GM12801 (cell line): ENCODE results near the gene FXYD5.

Experiments
- TF ChIP-seq, protein P1 (sequence below): IDR thresholded peaks from one replicate; pipeline ENCODE4 v1.5.1; 2011; ENCODE audit warnings: control low read depth; ENCODE audit not compliant: insufficient read length; ENCODE audit errors: extremely low read depth

The FXYD5 gene, protein sequence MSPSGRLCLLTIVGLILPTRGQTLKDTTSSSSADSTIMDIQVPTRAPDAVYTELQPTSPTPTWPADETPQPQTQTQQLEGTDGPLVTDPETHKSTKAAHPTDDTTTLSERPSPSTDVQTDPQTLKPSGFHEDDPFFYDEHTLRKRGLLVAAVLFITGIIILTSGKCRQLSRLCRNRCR

DNA sequence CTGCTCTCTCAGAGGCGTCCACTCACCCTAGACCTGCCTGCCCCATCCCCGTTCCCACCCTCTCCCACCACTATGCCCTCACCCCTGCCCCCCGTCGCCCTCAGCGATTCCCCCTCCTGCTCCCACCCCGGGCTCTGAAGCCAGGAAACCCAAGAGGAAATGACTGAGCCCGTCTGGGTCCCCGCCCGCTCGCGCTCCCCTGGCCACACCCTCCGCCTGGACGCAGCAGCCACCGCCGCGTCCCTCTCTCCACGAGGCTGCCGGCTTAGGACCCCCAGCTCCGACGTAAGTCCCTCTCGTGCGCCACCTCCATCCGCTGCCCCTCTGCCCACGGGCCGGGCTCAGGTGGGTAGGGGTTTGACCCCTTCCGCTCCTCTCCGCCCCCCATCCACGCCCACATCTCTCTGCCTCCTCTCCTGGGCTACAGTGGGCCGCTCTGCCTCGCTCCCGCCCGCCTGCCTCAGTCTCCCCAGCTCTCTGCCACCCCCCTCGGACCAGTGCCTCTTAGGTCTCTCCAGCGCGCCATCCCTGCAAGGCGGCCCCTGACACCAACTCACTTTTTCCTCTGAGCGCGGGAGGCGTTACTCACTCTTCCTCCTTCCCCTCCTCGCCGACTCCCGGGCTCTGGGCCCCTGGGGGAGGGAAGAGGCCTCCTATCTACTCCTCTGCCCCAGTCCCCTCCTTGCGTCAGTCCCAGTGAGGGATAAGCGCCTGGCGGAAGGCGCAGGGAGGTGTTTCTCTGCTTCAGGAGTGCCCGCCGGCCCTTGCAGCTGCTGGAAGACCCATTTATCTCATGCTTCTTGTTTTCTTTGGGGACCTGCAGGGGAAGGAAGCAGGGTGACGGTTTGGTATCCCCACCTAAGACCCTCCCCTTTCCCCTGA is at the start of gene FXYD5:
FXYD5 (plus strand) TSS at position 211 of the 882 bp plus-strand sequence. CDS start 816 bp downstream, outside the sequence.
- TF ChIP-seq, protein P1, sequence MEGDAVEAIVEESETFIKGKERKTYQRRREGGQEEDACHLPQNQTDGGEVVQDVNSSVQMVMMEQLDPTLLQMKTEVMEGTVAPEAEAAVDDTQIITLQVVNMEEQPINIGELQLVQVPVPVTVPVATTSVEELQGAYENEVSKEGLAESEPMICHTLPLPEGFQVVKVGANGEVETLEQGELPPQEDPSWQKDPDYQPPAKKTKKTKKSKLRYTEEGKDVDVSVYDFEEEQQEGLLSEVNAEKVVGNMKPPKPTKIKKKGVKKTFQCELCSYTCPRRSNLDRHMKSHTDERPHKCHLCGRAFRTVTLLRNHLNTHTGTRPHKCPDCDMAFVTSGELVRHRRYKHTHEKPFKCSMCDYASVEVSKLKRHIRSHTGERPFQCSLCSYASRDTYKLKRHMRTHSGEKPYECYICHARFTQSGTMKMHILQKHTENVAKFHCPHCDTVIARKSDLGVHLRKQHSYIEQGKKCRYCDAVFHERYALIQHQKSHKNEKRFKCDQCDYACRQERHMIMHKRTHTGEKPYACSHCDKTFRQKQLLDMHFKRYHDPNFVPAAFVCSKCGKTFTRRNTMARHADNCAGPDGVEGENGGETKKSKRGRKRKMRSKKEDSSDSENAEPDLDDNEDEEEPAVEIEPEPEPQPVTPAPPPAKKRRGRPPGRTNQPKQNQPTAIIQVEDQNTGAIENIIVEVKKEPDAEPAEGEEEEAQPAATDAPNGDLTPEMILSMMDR: no peak

DNA sequence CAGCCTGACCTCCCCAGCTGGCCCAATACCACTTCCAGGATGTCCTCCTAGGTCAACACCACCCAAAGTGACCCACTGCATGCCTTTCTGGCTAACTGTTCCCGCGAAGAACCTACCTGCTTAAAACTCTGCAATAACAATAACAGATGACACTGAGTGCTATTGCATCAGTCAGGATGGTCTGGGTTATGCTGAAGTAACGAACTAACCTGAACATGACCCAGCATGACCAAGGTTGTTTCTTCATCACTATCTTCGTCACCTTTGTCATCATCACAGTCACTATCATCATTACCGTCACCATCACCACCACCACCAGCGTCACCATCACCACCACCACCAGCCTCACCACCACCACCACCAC is 49.5 kb upstream of the FXYD5 start:
- TF ChIP-seq, protein P1: no peak

DNA sequence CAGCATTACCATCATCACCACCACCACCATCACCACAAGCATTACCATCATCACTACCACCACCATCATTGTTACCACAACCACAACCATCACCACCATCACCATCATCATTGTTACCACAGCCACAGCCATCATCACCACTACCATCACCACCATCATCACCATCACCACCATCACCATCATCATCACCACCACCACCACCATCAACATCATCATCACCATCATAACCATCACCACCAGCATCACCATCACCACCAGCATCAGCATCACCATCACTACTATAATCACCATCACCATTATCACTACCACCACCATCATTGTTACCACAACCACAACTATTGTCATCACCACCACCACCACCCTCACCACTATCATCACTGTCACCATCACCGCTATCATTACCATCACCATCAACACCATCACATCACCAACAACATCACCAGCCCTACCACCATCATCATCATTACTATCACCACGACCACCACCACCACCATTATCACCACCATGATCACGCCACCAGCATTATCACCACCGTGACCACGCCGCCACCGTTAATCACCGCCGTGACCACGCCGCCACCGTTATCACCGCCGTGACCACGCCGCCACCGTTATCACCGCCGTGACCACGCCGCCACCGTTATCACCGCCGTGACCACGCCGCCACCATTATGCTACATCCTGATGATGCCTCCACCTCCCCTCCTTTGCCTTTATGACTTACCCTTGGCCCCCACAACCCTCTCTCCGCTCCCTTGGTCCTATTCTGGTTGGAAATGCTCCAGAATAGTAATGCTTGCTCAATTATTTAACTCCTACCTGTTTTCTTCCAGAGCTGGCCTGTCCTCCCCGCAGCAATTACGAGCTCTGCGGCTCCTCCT is 48.9 kb upstream of the FXYD5 start:
- TF ChIP-seq, protein P1: no peak

DNA sequence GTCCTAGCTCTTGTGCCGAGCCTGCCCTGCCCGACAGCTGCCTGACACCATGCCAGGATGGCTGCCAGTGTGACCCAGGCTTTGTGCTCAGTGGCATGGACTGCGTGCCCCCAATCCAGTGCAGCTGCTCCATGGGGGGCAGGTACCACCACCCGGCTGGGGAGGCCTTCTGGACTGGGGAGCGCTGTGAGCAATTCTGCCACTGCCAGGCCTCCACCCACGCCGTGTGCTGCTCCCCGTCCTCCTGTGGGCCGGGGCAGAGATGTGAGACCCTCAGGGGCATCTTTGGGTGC is 48.3 kb upstream of the FXYD5 start:
- TF ChIP-seq, protein P1: no peak

DNA sequence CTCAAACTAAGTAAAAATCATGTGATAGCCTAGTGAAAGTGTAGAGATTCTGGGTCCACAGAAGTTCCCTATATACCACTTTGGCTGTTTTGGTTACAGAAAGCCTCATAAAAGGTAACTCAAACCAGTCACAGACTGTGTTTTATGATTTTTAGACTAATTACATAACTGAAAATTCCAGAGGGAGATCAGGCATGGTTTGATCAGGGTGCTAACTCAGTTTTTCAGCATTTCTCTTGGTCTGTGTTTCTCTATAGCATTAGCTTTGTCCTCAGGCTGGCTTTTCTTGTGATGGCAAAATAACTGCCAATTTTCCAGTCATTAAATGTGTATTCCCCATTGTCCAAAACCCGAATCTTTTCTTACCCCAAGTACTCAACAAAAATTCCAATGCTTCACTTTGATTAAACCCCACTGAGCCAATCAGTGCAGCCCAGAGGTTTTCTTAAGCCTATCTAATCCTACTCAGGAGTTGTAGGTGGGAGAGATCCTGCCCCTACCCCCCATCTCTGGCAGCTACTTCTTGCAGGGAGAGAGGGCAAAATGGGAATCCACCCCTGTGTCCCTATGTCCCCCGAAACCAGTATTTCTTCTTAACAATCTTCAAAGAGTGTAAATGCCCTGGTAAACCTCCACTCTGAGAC is 47.5 kb upstream of the FXYD5 start:
- TF ChIP-seq, protein P1: no peak

DNA sequence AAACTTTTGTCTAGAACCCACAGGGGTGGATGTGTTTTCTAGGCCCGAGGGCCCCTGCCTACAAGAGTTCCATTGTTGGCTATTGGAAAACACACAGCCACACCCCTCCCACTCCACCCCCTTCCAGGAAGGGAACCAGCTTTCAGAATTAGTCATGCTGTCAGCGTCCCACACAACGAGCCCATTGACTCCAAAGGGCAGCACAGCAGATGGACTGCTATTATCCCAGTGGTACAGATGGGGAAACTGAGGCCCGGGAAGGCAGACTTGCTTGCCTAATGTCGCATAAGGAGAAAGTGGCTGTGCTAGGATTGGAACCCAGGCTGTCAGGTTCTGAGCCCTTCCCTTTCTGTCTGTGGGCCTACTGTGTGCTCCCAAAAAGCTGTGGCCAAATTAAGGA is 47.0 kb upstream of the FXYD5 start:
- TF ChIP-seq, protein P1: no peak

DNA sequence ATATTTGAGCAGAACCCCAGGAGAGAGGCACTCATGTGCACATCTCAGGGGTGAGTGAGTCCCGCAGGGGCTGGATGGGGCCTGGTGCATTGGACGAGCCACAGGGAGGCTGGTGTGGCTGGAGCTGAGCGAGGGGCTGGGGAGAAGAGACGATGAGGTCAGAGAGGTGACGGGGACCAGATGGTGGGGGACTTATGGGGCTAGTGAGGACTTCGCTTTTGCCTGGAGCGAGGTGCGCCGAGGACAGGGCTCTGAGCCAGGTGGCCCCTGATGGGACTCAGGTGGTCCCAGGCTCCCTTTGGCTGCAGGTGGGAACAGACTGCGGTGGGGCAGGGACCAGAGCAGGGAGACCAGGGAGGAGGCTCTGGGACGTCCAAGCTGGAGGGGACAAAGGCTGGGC is 45.8 kb upstream of the FXYD5 start:
- TF ChIP-seq, protein P1: no peak
